Naive thymus-derived CD8-positive, alpha-beta T cell (primary cell): ENCODE results near the gene ADGRV1. TPM values are rescaled to one million over a fixed set of nuclear protein-coding genes. Genes with fewer than 3 reads are reported as not detected.
A peak's percentile ranks its signal among the peaks of the same experiment; 100 is the strongest.
"Not testable (repeated sequence)": the region's sequence is repeated elsewhere in the genome, so short reads cannot be mapped to it uniquely, and the experiment has no call there.

Experiments used
- ATAC-seq, 2 donors: fragments of 150-1000 bp; cut with Tn5 transposase in 1 of 2; sonication (Bioruptor Pico), chemical (Tn5 transposase) in 1 of 2; 1 replicate in 1 of 2; 2 replicates in 1 of 2; pipeline ENCODE4 v1.10.0; 2021; ENCODE audit warnings: mild to moderate bottlenecking in 2 of 2, moderate library complexity in 2 of 2
- POLR2A ChIA-PET: fragments of 350-600 bp; sonication (Branson Sonifier 250); formaldehyde crosslinking; loops from one replicate; lab custom pipeline; 2021; ENCODE audit warnings: antibody characterized with exemption; lab: Charles Lee
- DNase-seq, 10 donors: peaks; one replicate each; pipeline versions ENCODE4 v3.0.0 to v3.0.0-alpha.2; 2020 to 2022
- H3K27ac Mint-ChIP-seq, 10 donors: one replicate each; pipeline ENCODE4 v1.8.0; 2020 to 2022; ENCODE audit warnings: mild to moderate bottlenecking in 10 of 10, mixed read lengths in 10 of 10, moderate library complexity in 4 of 10, inconsistent platforms in 1 of 10
- H3K27me3 Mint-ChIP-seq, 5 donors: one replicate each; pipeline ENCODE4 v1.8.0; 2021 to 2022; ENCODE audit warnings: mixed read lengths in 5 of 5
- H3K36me3 Mint-ChIP-seq, 3 donors: one replicate each; pipeline ENCODE4 v1.8.0; 2020 to 2022; ENCODE audit warnings: mixed read lengths in 3 of 3, mild to moderate bottlenecking in 2 of 3, inconsistent platforms in 1 of 3
- H3K4me1 Mint-ChIP-seq, 4 donors: one replicate each; pipeline ENCODE4 v1.8.0; 2021 to 2022; ENCODE audit warnings: mixed read lengths in 4 of 4
- H3K4me3 Mint-ChIP-seq, 10 donors: one replicate each; pipeline ENCODE4 v1.8.0; 2020 to 2022; ENCODE audit warnings: mild to moderate bottlenecking in 10 of 10, mixed read lengths in 10 of 10, moderate library complexity in 6 of 10, inconsistent platforms in 1 of 10
- H3K9me3 Mint-ChIP-seq, 9 donors: one replicate each; pipeline ENCODE4 v1.8.0; 2020 to 2022; ENCODE audit warnings: mixed read lengths in 9 of 9, mild to moderate bottlenecking in 3 of 9, inconsistent platforms in 1 of 9, moderate library complexity in 1 of 9
- polyA plus RNA-seq, 3 donors: library from polyadenylated mRNA; unstranded; fragments of 300-500 nt; fragmentation: Illumina TruSeq; gene quantifications; one replicate each; pipeline ENCODE4 v1.2.3, GENCODE V29; 2021
- total RNA-seq, 8 experiments: library from RNA in 2 of 8; stranded (reverse) in 2 of 8; gene quantifications; one replicate each; pipeline ENCODE4 v1.2.3 and lab custom pipeline; 2021 to 2026

The ADGRV1 gene
- total and polyA plus RNA-seq, 5 experiments from 2014 or later, result 0.08 to 0.37 (median 0.13) TPM; not detected in 2

DNA sequence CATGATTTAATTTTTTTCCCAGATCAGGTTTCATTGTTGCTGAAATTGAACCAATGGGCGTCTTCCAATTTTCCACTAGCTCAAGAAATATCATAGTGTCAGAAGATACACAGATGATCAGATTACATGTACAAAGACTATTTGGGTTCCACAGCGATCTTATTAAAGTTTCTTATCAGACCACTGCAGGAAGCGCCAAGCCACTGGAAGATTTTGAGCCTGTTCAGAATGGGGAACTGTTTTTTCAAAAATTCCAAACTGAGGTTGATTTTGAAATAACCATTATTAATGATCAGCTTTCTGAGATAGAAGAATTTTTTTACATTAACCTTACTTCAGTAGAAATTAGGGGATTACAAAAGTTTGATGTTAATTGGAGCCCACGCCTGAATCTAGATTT is 251.6 kb downstream of the ADGRV1 start:
- DNase-seq (no peak), ATAC-seq (no peak)
- no peaks in the 10 kb centered on the region for H3K9me3 Mint-ChIP-seq
- H3K36me3 Mint-ChIP-seq, result no peaks in the 10 kb centered on the region
- H3K27ac Mint-ChIP-seq, result no peak overlapping the region
- no peaks in the 10 kb centered on the region for H3K4me1 Mint-ChIP-seq
- POLR2A ChIA-PET, result no interaction called here
- no peak overlapping the region for H3K4me3 Mint-ChIP-seq
- H3K27me3 Mint-ChIP-seq, result peaks cover 0 to 5% (median 3%) of the 10 kb centered on the region in 5 donors

DNA sequence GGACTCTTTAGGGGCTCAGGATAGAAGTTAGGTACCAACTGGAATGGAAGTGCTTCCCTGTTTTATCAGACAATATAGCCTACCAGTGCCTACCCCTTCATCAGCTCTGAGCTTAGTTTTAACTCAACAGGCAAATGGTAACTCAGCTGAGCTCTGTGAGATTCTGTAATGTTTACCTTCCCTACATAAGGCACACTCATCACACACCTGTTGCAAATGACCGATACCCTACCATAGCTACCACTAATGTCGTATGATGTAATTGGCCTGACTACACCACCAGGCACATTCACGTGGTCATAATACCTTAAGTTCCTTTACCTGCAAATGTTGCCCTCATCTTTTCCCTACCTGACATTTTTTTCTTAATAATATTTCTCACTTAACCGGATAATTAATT is 254.8 kb downstream of the ADGRV1 start:
- H3K4me1 Mint-ChIP-seq, result no peaks in the 10 kb centered on the region
- POLR2A ChIA-PET, result no interaction called here
- no peak for ATAC-seq

DNA sequence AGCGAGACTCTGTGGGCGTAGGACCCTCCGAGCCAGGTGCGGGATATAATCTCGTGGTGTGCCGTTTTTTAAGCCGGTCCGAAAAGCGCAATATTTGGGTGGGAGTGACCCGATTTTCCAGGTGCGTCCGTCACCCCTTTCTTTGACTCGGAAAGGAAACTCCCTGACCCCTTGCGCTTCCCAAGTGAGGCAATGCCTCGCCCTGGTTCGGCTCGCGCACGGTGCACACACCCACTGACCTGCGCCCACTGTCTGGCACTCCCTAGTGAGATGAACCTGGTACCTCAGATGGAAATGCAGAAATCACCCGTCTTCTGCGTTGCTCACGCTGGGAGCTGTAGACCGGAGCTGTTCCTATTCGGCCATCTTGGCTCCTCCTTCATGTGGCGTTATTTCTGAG is 263.5 kb downstream of the ADGRV1 start:
- peaks cover 0 to 13% (median 2%) of the 10 kb centered on the region in 5 donors for H3K27me3 Mint-ChIP-seq
- ATAC-seq, H3K36me3 Mint-ChIP-seq, POLR2A ChIA-PET, H3K27ac Mint-ChIP-seq, H3K4me3 Mint-ChIP-seq, DNase-seq, H3K9me3 Mint-ChIP-seq, H3K4me1 Mint-ChIP-seq: not testable (repeated sequence)

More for the DNA sequence above, 254.8 kb downstream of the ADGRV1 start:
- Mint-ChIP-seq H3K36me3 (no peaks in the 10 kb centered on the region), H3K4me3 (no peak overlapping the region), H3K27ac (no peak overlapping the region), H3K27me3 (peaks cover 0 to 3% (median 0%) of the 10 kb centered on the region in 5 donors), H3K9me3 (peaks cover 0 to 1% (median 0%) of the 10 kb centered on the region in 9 donors)
- no peak for DNase-seq

DNA sequence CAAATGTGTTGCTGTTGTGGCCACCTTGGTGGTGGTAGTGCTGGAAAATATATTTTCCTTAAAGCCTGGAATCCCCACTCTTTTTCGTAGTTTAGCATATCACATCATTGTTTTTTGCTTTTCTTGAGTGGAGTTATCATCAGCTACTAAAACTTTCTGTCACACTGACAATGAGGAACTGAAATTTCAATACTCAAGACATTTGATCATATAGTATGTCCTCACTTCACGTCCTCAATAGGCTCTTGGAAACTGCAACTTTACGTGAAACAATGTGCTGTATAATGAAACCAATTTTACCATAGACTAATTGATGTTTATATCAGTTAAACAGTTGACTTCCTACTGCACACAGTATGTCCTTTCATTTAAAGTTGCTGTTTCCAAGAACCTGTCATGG is 265.8 kb downstream of the ADGRV1 start:
- ATAC-seq, result no peak
- H3K4me3 Mint-ChIP-seq, result no peak overlapping the region

DNA sequence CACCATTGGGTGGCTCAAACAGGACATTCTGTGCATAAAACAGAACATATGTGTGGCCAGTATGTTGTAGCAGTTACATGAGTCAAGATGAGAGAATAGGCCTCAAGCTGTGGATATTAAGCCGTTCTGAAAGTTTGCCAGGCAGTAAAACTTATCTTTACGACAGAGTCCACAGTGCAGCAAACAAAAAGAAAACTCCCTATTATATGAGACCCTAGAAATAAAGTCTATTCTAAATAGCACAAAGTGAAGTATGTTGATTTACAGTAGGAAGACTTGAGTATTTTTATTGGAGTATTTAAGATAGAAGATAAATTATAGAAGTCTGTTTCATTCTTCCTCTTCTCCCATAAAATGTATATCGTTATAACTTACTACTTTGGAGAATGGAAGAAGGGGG is 271.5 kb downstream of the ADGRV1 start:
- Mint-ChIP-seq H3K4me3 (no peak overlapping the region), H3K4me1 (no peaks in the 10 kb centered on the region), H3K9me3 (peaks cover 0 to 1% (median 0%) of the 10 kb centered on the region in 9 donors), H3K27me3 (peaks cover 2 to 7% (median 6%) of the 10 kb centered on the region in 5 donors), H3K27ac (no peak overlapping the region), H3K36me3 (no peaks in the 10 kb centered on the region)
- ATAC-seq (no peak), DNase-seq (no peak)
- POLR2A ChIA-PET, result no interaction called here

More for the DNA sequence above, 265.8 kb downstream of the ADGRV1 start:
- Mint-ChIP-seq H3K4me1 (no peaks in the 10 kb centered on the region), H3K36me3 (no peaks in the 10 kb centered on the region), H3K27me3 (peaks cover 0 to 13% (median 4%) of the 10 kb centered on the region in 5 donors), H3K27ac (no peak overlapping the region), H3K9me3 (peaks cover 0 to 6% (median 0%) of the 10 kb centered on the region in 9 donors)
- DNase-seq, result no peak
- POLR2A ChIA-PET, result no interaction called here

DNA sequence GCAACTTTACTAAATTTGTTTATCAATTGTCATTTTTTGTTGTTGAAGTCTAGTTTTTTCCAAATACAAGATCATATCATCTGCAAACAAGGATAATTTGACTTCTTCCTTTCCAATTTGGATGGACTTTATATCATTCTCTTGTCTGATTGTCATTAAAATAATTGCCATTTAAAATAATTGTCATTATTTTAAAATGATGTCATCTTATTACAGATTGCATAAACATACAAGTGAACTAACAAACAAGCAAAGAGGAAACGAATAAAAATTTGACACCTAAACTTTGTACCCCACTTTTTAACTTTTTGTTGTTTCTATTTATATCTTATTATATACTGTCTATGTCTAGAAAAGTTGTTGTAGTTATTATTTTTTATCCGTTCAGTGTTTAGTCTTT is 275.2 kb downstream of the ADGRV1 start:
- Mint-ChIP-seq H3K4me1 (no peaks in the 10 kb centered on the region), H3K27me3 (peaks cover 8 to 13% (median 10%) of the 10 kb centered on the region in 5 donors), H3K27ac (no peak overlapping the region), H3K9me3 (peaks cover 0 to 1% (median 0%) of the 10 kb centered on the region in 9 donors), H3K36me3 (no peaks in the 10 kb centered on the region), H3K4me3 (no peak overlapping the region)
- no peak for ATAC-seq
- no peak for DNase-seq
- POLR2A ChIA-PET, result no interaction called here

DNA sequence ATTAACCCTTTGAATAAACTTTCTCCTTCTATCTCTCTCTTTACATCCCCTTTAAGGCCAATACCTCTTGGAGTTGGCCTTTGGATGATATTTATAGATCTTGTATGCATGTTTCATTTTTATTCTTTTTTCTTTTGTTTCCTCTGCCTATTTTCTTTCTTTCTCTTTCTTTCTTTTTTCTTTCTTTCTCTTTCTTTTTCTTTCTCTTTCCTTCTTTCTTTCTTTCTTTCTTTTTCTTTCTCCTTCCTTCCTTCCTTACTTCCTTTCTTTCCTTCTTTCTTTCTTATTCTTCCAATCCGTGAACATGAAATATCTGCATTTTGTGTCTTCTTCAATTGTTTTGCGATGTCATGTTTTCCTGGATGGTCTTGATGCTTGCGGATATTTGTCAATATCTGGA is 276.1 kb downstream of the ADGRV1 start:
- Mint-ChIP-seq H3K27me3 (peaks cover 12 to 20% (median 19%) of the 10 kb centered on the region in 5 donors), H3K4me3 (no peak overlapping the region), H3K4me1 (no peaks in the 10 kb centered on the region), H3K9me3 (peaks cover 0 to 2% (median 0%) of the 10 kb centered on the region in 9 donors), H3K27ac (no peak overlapping the region), H3K36me3 (no peaks in the 10 kb centered on the region)
- POLR2A ChIA-PET, result no interaction called here
- no peak for DNase-seq
- ATAC-seq, result no peak

DNA sequence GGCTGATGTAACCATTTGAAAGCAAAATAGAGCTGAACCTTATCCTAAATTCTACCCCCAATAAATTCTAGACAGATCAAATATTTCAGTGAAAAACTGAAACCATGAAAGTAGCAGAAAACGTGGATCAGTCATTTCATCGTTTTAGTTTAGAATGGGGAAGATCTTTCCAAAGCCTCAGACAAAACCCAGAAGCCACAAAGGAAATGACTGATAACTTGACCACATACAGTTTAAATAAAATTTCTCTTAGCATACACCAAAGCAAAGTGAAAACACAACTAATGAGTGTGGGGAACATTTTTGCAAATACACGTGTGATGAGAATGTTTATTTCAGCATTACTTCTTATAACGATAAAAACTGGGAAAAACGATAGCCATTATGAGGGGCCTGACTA is 284.8 kb downstream of the ADGRV1 start:
- H3K27ac Mint-ChIP-seq, result no peak overlapping the region
- H3K36me3 Mint-ChIP-seq, result no peaks in the 10 kb centered on the region
- H3K4me3 Mint-ChIP-seq, result no peak overlapping the region
- peaks cover 0 to 4% (median 0%) of the 10 kb centered on the region in 4 donors for H3K4me1 Mint-ChIP-seq
- no peak for ATAC-seq
- peaks cover 0 to 4% (median 0%) of the 10 kb centered on the region in 9 donors for H3K9me3 Mint-ChIP-seq
- DNase-seq, result no peak
- POLR2A ChIA-PET, result no interaction called here
- peaks cover 13 to 32% (median 23%) of the 10 kb centered on the region in 5 donors for H3K27me3 Mint-ChIP-seq

DNA sequence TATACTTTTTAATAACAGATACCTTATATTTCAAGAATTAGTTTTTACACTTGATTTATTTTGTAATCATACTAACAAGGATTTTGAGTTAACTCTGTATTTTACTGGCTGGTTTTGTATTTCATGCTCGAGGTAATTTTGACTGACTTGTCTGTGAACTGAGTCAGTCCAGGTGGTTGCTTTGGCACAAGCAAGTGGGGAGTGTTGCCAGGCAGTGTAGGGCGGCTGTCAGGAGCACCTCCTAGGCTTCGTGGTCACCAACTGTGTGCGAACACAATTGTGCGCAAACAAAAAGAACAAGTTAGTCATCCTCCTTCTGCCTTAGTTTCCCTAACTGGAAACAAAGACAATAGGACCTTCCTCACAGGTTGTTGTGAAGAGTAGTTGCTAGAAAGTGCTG is 286.3 kb downstream of the ADGRV1 start:
- no peak overlapping the region for H3K4me3 Mint-ChIP-seq
- H3K27ac Mint-ChIP-seq, result no peak overlapping the region
- H3K27me3 Mint-ChIP-seq, result peaks cover 8 to 24% (median 12%) of the 10 kb centered on the region in 5 donors
- peaks cover 0 to 4% (median 0%) of the 10 kb centered on the region in 9 donors for H3K9me3 Mint-ChIP-seq
- POLR2A ChIA-PET, result no interaction called here
- no peaks in the 10 kb centered on the region for H3K36me3 Mint-ChIP-seq
- no peak for ATAC-seq
- no peak for DNase-seq
- H3K4me1 Mint-ChIP-seq, result peaks cover 0 to 4% (median 0%) of the 10 kb centered on the region in 4 donors

DNA sequence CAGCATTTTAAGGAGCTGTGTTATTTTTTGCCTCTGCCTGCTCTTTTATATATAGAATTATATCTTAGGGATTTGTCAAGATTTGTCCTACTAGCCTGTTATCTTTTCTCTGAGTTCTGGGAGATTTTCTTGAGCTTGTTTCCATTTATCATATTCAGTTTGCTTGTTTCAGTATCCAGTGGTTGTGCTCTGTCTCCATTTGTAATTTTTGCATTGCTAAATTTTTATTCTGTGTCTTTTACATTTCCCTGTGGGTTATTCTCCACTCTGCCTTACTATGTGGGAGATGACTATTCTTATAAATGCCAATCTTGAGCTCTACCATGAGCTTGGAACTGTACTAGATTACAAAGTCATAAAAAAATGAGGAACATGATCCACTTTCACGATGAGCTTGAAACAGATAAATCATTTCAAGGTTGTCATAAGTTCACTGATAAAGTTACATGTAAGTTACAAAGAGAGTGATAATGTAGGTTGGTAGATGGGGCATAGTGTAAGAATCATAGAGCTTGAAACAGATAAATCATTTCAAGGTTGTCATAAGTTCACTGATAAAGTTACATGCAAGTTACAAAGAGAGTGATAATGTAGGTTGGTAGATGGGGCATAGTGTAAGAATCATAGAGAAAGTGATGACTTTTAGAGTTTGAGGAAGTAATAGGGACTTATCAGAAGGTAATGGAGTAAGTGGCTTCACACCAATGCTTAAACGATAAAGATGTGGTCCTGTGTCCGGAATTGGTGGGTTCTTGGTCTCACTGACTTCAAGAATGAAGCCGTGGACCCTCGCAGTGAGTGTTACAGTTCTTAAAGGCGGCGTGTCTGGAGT is 287.3 kb downstream of the ADGRV1 start:
- no peak for DNase-seq
- no peak for ATAC-seq
- Mint-ChIP-seq H3K27me3 (peaks cover 0 to 16% (median 7%) of the 10 kb centered on the region in 5 donors), H3K36me3 (no peaks in the 10 kb centered on the region), H3K4me1 (peaks cover 0 to 4% (median 0%) of the 10 kb centered on the region in 4 donors), H3K27ac (peak overlapping the region in 1 of 10 donors; percentile 11), H3K9me3 (peaks cover 0 to 4% (median 0%) of the 10 kb centered on the region in 9 donors), H3K4me3 (peak overlapping the region in 2 of 10 donors; percentile 57)
- POLR2A ChIA-PET, result no interaction called here

DNA sequence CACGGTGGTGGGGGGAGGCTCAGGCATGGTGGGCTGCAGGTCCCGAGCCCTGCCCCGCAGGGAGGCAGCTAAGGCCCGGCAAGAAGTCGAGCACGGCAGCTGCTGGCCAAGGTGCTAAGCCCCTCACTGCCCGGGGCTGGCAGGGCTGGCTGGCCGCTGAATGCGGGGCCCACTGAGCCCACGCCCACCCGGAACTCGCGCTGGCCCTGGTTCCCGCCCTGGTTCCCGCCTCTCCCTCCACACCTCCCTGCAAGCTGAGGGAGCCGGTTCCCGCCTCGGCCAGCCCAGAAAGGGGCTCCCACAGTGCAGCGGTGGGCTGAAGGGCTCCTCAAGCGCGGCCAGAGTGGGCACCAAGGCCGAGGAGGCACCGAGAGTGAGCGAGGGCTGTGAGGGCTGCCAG is 289.0 kb downstream of the ADGRV1 start:
- H3K27me3 Mint-ChIP-seq, result peaks cover 0 to 13% (median 7%) of the 10 kb centered on the region in 5 donors
- POLR2A ChIA-PET, H3K9me3 Mint-ChIP-seq, H3K27ac Mint-ChIP-seq, H3K4me3 Mint-ChIP-seq, ATAC-seq, H3K4me1 Mint-ChIP-seq, DNase-seq, H3K36me3 Mint-ChIP-seq: not testable (repeated sequence)

DNA sequence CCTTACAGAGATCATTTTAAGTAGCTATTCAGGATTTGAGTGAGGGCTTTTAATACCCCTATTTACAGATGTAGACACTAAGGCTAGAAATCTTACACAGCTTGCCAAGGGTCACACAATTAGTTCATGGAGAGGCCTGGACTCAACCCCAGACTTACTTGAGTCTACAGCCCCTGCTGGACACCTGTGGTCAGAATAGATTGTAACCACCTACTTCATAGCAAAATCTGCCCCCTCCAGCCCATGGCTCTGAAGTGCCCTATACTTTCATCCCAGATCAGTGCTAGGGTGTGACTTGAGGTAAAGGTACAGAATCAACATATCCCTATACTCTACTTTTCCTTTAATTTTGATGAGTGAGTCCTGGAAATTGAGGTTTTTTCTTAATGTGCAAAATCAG is 291.3 kb downstream of the ADGRV1 start:
- H3K9me3 Mint-ChIP-seq, result peaks cover 0 to 4% (median 0%) of the 10 kb centered on the region in 9 donors
- H3K36me3 Mint-ChIP-seq, result no peaks in the 10 kb centered on the region
- ATAC-seq (no peak), DNase-seq (no peak)
- no peak overlapping the region for H3K4me3 Mint-ChIP-seq
- POLR2A ChIA-PET, result no interaction called here
- peaks cover 0 to 9% (median 6%) of the 10 kb centered on the region in 5 donors for H3K27me3 Mint-ChIP-seq
- no peak overlapping the region for H3K27ac Mint-ChIP-seq
- H3K4me1 Mint-ChIP-seq, result no peaks in the 10 kb centered on the region

DNA sequence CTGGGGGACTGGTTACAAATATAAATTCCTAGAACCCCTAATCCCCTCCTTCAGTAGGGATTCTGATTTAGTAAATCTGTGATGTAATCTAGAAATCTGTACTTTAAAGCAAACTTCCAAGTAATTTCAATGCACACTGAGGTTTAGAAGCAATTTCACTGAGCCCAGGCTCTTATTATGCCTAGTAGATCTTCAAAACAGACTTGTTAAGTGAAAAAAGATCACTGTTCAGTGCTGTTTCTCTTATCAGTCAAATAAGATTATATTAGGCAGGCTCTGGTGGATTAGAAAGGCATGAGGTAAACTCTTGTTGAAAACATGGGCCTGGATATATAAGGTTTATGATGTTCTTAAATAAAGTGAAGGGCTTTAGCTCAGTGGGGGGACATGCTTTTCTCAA is 293.9 kb downstream of the ADGRV1 start:
- H3K9me3 Mint-ChIP-seq, result no peaks in the 10 kb centered on the region
- DNase-seq (no peak), ATAC-seq (no peak)
- H3K27ac Mint-ChIP-seq, result no peak overlapping the region
- H3K4me1 Mint-ChIP-seq, result no peaks in the 10 kb centered on the region
- POLR2A ChIA-PET, result no interaction called here
- H3K27me3 Mint-ChIP-seq, result peaks cover 0 to 3% (median 0%) of the 10 kb centered on the region in 5 donors
- no peaks in the 10 kb centered on the region for H3K36me3 Mint-ChIP-seq
- no peak overlapping the region for H3K4me3 Mint-ChIP-seq
